ENCODE results near the gene MCF2L. TPM values are rescaled to one million over a fixed set of nuclear protein-coding genes. Genes with fewer than 3 reads are reported as not detected.

MCF2L gene
- polyA plus RNA-seq, 1 donor (not counting 4 experiments of a cell fraction or from before 2014, with no cell fraction given): 0.14 TPM

DNA sequence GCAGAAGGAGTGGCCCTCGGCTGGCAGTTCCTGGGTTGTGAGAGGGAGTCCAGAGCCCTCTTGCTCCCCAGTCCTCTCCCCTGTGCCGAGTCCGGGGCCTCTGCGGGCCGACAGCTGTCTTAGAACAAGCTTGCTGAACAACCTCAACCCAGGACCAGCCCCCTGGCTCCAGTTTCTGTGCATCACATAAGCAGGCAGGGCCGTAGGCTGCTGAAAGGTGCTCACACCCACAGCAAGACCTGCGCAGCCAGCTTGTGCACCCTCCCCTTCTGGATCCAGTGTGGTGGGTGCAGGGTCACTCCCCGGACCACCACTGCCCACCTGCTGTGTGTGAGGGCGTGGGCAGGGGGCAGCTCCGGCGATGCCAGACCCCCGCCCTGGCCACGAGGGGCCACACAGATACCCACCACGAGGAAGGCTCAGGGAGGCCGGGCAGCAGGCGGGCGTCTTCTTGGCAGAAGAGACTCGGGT is 111.4 kb downstream of the MCF2L start:
- Histone ChIP-seq H2AFZ (ENCODE audit: control insufficient read depth, low read length) (no peak overlapping the region), H3K4me3 (ENCODE audit: control insufficient read depth in 2 of 3, extremely low read depth in 1 of 3, insufficient read depth in 2 of 3, low read depth in 1 of 3, low read length in 3 of 3) (no peak overlapping the region), H3K9me3 (ENCODE audit: control insufficient read depth, low read depth, low read length) (no peaks in the 10 kb centered on the region), H4K20me1 (ENCODE audit: control insufficient read depth, extremely low read depth, insufficient read depth, low read length) (no peaks in the 10 kb centered on the region), H3K9me1 (ENCODE audit: control insufficient read depth, extremely low read depth, insufficient read depth, low read length) (no peaks in the 10 kb centered on the region), H3K27me3 (ENCODE audit: control insufficient read depth, extremely low read depth, insufficient read depth, low read length) (peaks cover 6% of the 10 kb centered on the region), H3K9ac (ENCODE audit: control insufficient read depth, extremely low read depth, insufficient read depth, low read length) (no peak overlapping the region), H3K27ac (ENCODE audit: control insufficient read depth, insufficient read depth, low read length) (no peak overlapping the region), H3K36me3 (ENCODE audit: control insufficient read depth in 2 of 2, extremely low read depth in 1 of 2, insufficient read depth in 2 of 2, low read length in 2 of 2) (no peaks in the 10 kb centered on the region), H3K4me2 (ENCODE audit: control insufficient read depth, extremely low read depth, insufficient read depth, low read depth, low read length) (no peak overlapping the region), H3K4me1 (ENCODE audit: control insufficient read depth, extremely low read depth, insufficient read depth, low read length) (no peaks in the 10 kb centered on the region), H3K79me2 (ENCODE audit: control insufficient read depth, insufficient read depth, low read length) (no peaks in the 10 kb centered on the region)
- dilution Hi-C loops (cut with MboI; ENCODE audit: extremely low pct_ligation_motif_present, low sequenced_read_pairs): no loop called here
- no peak for DNase-seq (ENCODE audit: low read depth, low spot score)
- no peak for FAIRE-seq
- TF ChIP-seq EZH2 (IDR thresholded peaks at IDR 0.05; ENCODE audit: low read length): no peak
- no peak for TF ChIP-seq CTCF (optimal IDR thresholded peaks at IDR 0.05 in 1 of 3, IDR thresholded peaks at IDR 0.05 in 1 of 3, conservative IDR thresholded peaks at IDR 0.05 in 1 of 3; ENCODE audit: extremely low read depth in 1 of 3, insufficient read depth in 2 of 3, low read length in 3 of 3)

GRCh38 chr13:113080901-113081521 is 112.0 kb downstream of the MCF2L start:
- FAIRE-seq: no peak
- no peak overlapping the region for H3K9ac ChIP-seq (ENCODE audit: control insufficient read depth, extremely low read depth, insufficient read depth, low read length)
- H3K9me3 ChIP-seq (ENCODE audit: control insufficient read depth, low read depth, low read length): no peaks in the 10 kb centered on the region
- no peak overlapping the region for H3K4me3 ChIP-seq (ENCODE audit: control insufficient read depth in 2 of 3, extremely low read depth in 1 of 3, insufficient read depth in 2 of 3, low read depth in 1 of 3, low read length in 3 of 3)
- TF ChIP-seq EZH2 (IDR thresholded peaks at IDR 0.05; ENCODE audit: low read length): no peak
- no peak for TF ChIP-seq CTCF (optimal IDR thresholded peaks at IDR 0.05 in 1 of 3, IDR thresholded peaks at IDR 0.05 in 1 of 3, conservative IDR thresholded peaks at IDR 0.05 in 1 of 3; ENCODE audit: extremely low read depth in 1 of 3, insufficient read depth in 2 of 3, low read length in 3 of 3)
- H3K27me3 ChIP-seq (ENCODE audit: control insufficient read depth, extremely low read depth, insufficient read depth, low read length): peaks cover 6% of the 10 kb centered on the region
- H3K4me1 ChIP-seq (ENCODE audit: control insufficient read depth, extremely low read depth, insufficient read depth, low read length): no peaks in the 10 kb centered on the region
- H3K9me1 ChIP-seq (ENCODE audit: control insufficient read depth, extremely low read depth, insufficient read depth, low read length): no peaks in the 10 kb centered on the region
- H3K27ac ChIP-seq (ENCODE audit: control insufficient read depth, insufficient read depth, low read length): no peak overlapping the region
- no peaks in the 10 kb centered on the region for H4K20me1 ChIP-seq (ENCODE audit: control insufficient read depth, extremely low read depth, insufficient read depth, low read length)
- dilution Hi-C loops (cut with MboI; ENCODE audit: extremely low pct_ligation_motif_present, low sequenced_read_pairs): no loop called here
- no peaks in the 10 kb centered on the region for H3K79me2 ChIP-seq (ENCODE audit: control insufficient read depth, insufficient read depth, low read length)
- no peak overlapping the region for H2AFZ ChIP-seq (ENCODE audit: control insufficient read depth, low read length)
- no peak overlapping the region for H3K4me2 ChIP-seq (ENCODE audit: control insufficient read depth, extremely low read depth, insufficient read depth, low read depth, low read length)
- H3K36me3 ChIP-seq (ENCODE audit: control insufficient read depth in 2 of 2, extremely low read depth in 1 of 2, insufficient read depth in 2 of 2, low read length in 2 of 2): no peaks in the 10 kb centered on the region
- no peak for DNase-seq (ENCODE audit: low read depth, low spot score)

All from keratinocyte (primary cell).